Activated naive CD4-positive, alpha-beta T cell treated with anti-CD3 and anti-CD28 coated beads, Interleukin-2, amount 10 ng/mL, durations not matched to agents 7 days and 5 days (primary cell): ENCODE measurements around the gene ZFHX2.
A peak's percentile ranks its signal among the peaks of the same experiment; 100 is the strongest.

ENCODE experiments used
- CTCF ChIA-PET: fragments of 350-600 bp; sonication (Branson Sonifier 250); formaldehyde crosslinking; loops from one replicate; lab custom pipeline; 2021; ENCODE audit warnings: antibody characterized with exemption; lab: Charles Lee
- DNase-seq: peaks from one replicate; pipeline ENCODE4 v3.0.0-alpha.2; 2020
- H3K27ac Mint-ChIP-seq: one replicate; pipeline ENCODE4 v1.8.0; 2021; ENCODE audit warnings: mild to moderate bottlenecking, moderate library complexity, mixed read lengths
- H3K27me3 Mint-ChIP-seq: one replicate; pipeline ENCODE4 v1.8.0; 2021; ENCODE audit warnings: mild to moderate bottlenecking, mixed read lengths
- H3K36me3 Mint-ChIP-seq: one replicate; pipeline ENCODE4 v1.8.0; 2021; ENCODE audit warnings: mixed read lengths
- H3K4me1 Mint-ChIP-seq: one replicate; pipeline ENCODE4 v1.8.0; 2021; ENCODE audit warnings: mixed read lengths
- H3K4me3 Mint-ChIP-seq: one replicate; pipeline ENCODE4 v1.8.0; 2021; ENCODE audit warnings: mild to moderate bottlenecking, moderate library complexity, mixed read lengths
- H3K9me3 Mint-ChIP-seq: one replicate; pipeline ENCODE4 v1.8.0; 2021; ENCODE audit warnings: mixed read lengths

ZFHX2 gene

GRCh38 chr14:23568021-23568599 is 16.5 kb upstream of the ZFHX2 start:
- Mint-ChIP-seq H3K4me1 (peaks cover 58% of the 10 kb centered on the region), H3K36me3 (peaks cover 29% of the 10 kb centered on the region), H3K27me3 (peaks cover 25% of the 10 kb centered on the region), H3K9me3 (no peaks in the 10 kb centered on the region), H3K27ac (peak overlapping the region; percentile 97), H3K4me3 (peak overlapping the region; percentile 100)
- CTCF ChIA-PET: interaction anchor here (0.6 to 15.2 kb wide), 7 partner anchors 8 to 987 kb away, joined by 3 to 238 read pairs (median 5); partner anchors contain the start of gene THTPA
- DNase-seq: no peak

- peak; percentile 94 for DNase-seq
- Mint-ChIP-seq H3K9me3 (no peaks in the 10 kb centered on the region), H3K4me3 (peak within 1 kb of the TSS; percentile 100), H3K4me1 (peaks cover 55% of the 10 kb centered on the region), H3K27ac (peak within 1 kb of the TSS; percentile 97), H3K36me3 (peaks cover 34% of the 10 kb centered on the region), H3K27me3 (peaks cover 18% of the 10 kb centered on the region)
- CTCF ChIA-PET: interaction anchor here (1.1 to 15.2 kb wide), 8 partner anchors 8 to 187 kb away, joined by 3 to 238 read pairs (median 5); partner anchors contain the start of gene THTPA
These were observed 15.8 kb upstream of the ZFHX2 start, which contains the start of gene AP1G2 for GRCh38 chr14:23567186-23568020. AP1G2 (minus strand) TSS chr14:23567791; CDS start chr14:23567314, 477 bp downstream.

GRCh38 chr14:23566778-23567185 is 15.2 kb upstream of the ZFHX2 start:
- CTCF ChIA-PET: interaction anchor here (1.1 to 15.2 kb wide), 5 partner anchors 9 to 187 kb away, joined by 3 to 238 read pairs (median 5); no protein-coding TSS in a partner anchor
- H3K27me3 Mint-ChIP-seq: peaks cover 12% of the 10 kb centered on the region
- no peak for DNase-seq
- H3K4me3 Mint-ChIP-seq: peak overlapping the region; percentile 100
- H3K4me1 Mint-ChIP-seq: peaks cover 52% of the 10 kb centered on the region
- H3K9me3 Mint-ChIP-seq: no peaks in the 10 kb centered on the region
- H3K27ac Mint-ChIP-seq: peak overlapping the region; percentile 97
- H3K36me3 Mint-ChIP-seq: peaks cover 37% of the 10 kb centered on the region

GRCh38 chr14:23566112-23566777 is 14.7 kb upstream of the ZFHX2 start:
- CTCF ChIA-PET: interaction anchor here (1.1 to 15.2 kb wide), 4 partner anchors 8 to 186 kb away, joined by 4 to 238 read pairs (median 6); no protein-coding TSS in a partner anchor
- Mint-ChIP-seq H3K27me3 (peaks cover 8% of the 10 kb centered on the region), H3K27ac (peak overlapping the region; percentile 97), H3K9me3 (no peaks in the 10 kb centered on the region), H3K4me3 (peak overlapping the region; percentile 100), H3K4me1 (peaks cover 55% of the 10 kb centered on the region), H3K36me3 (peaks cover 42% of the 10 kb centered on the region)
- DNase-seq: no peak

GRCh38 chr14:23565626-23566025 is 14.1 kb upstream of the ZFHX2 start:
- Mint-ChIP-seq H3K27me3 (peaks cover 6% of the 10 kb centered on the region), H3K36me3 (peaks cover 46% of the 10 kb centered on the region), H3K9me3 (no peaks in the 10 kb centered on the region), H3K27ac (no peak overlapping the region), H3K4me3 (peak overlapping the region; percentile 23), H3K4me1 (peaks cover 55% of the 10 kb centered on the region)
- CTCF ChIA-PET: interaction anchor here (15.2 kb wide), 1 partner anchor 86 kb away, joined by 238 read pairs; no protein-coding TSS in a partner anchor
- no peak for DNase-seq

- Mint-ChIP-seq H3K9me3 (no peaks in the 10 kb centered on the region), H3K27me3 (peaks cover 5% of the 10 kb centered on the region), H3K4me1 (peaks cover 57% of the 10 kb centered on the region), H3K4me3 (peak overlapping the region; percentile 26), H3K36me3 (peaks cover 51% of the 10 kb centered on the region), H3K27ac (no peak overlapping the region)
- CTCF ChIA-PET: interaction anchor here (15.2 kb wide), 1 partner anchor 85 kb away, joined by 238 read pairs; no protein-coding TSS in a partner anchor
- no peak for DNase-seq
These were observed 13.3 kb upstream of the ZFHX2 start for GRCh38 chr14:23564876-23565275.

- DNase-seq: no peak
- CTCF ChIA-PET: interaction anchor here (15.2 kb wide), 1 partner anchor 84 kb away, joined by 238 read pairs; no protein-coding TSS in a partner anchor
- Mint-ChIP-seq H3K36me3 (peaks cover 53% of the 10 kb centered on the region), H3K27me3 (peaks cover 5% of the 10 kb centered on the region), H3K4me3 (no peak overlapping the region), H3K27ac (no peak overlapping the region), H3K9me3 (no peaks in the 10 kb centered on the region), H3K4me1 (peaks cover 55% of the 10 kb centered on the region)
These were observed 12.7 kb upstream of the ZFHX2 start for GRCh38 chr14:23564181-23564812.

- H3K27me3 Mint-ChIP-seq: peaks cover 5% of the 10 kb centered on the region
These were observed 12.1 kb upstream of the ZFHX2 start for GRCh38 chr14:23563473-23564180.

GRCh38 chr14:23562822-23563472 is 11.4 kb upstream of the ZFHX2 start:
- no peaks in the 10 kb centered on the region for H3K9me3 Mint-ChIP-seq
- H3K4me3 Mint-ChIP-seq: no peak overlapping the region
- CTCF ChIA-PET: interaction anchor here (0.5 to 15.2 kb wide), 6 partner anchors 9 to 680 kb away, joined by 3 to 238 read pairs (median 4); partner anchors contain the start of gene ZFHX2
- peak overlapping the region; percentile 78 for H3K27ac Mint-ChIP-seq
- DNase-seq: peak; percentile 72
- H3K36me3 Mint-ChIP-seq: peaks cover 62% of the 10 kb centered on the region
- peaks cover 48% of the 10 kb centered on the region for H3K4me1 Mint-ChIP-seq
- H3K27me3 Mint-ChIP-seq: peaks cover 5% of the 10 kb centered on the region

More at GRCh38 chr14:23563473-23564180, 12.1 kb upstream of the ZFHX2 start:
- peaks cover 59% of the 10 kb centered on the region for H3K36me3 Mint-ChIP-seq
- no peak for DNase-seq
- H3K4me1 Mint-ChIP-seq: peaks cover 48% of the 10 kb centered on the region
- H3K27ac Mint-ChIP-seq: no peak overlapping the region
- no peaks in the 10 kb centered on the region for H3K9me3 Mint-ChIP-seq
- no peak overlapping the region for H3K4me3 Mint-ChIP-seq
- CTCF ChIA-PET: interaction anchor here (0.5 to 15.2 kb wide), 6 partner anchors 8 to 680 kb away, joined by 3 to 238 read pairs (median 4); partner anchors contain the start of gene ZFHX2

GRCh38 chr14:23561873-23562821 is 10.6 kb upstream of the ZFHX2 start:
- H3K27ac Mint-ChIP-seq: no peak overlapping the region
- peaks cover 47% of the 10 kb centered on the region for H3K4me1 Mint-ChIP-seq
- no peak for DNase-seq
- CTCF ChIA-PET: interaction anchor here (0.6 to 15.2 kb wide), 6 partner anchors 8 to 82 kb away, joined by 3 to 238 read pairs (median 21); partner anchors contain the start of gene AP1G2
- H3K36me3 Mint-ChIP-seq: peaks cover 59% of the 10 kb centered on the region
- no peak overlapping the region for H3K4me3 Mint-ChIP-seq
- no peaks in the 10 kb centered on the region for H3K27me3 Mint-ChIP-seq
- H3K9me3 Mint-ChIP-seq: no peaks in the 10 kb centered on the region

GRCh38 chr14:23561259-23561658 is 9.7 kb upstream of the ZFHX2 start:
- DNase-seq: no peak
- Mint-ChIP-seq H3K4me1 (peaks cover 49% of the 10 kb centered on the region), H3K9me3 (no peaks in the 10 kb centered on the region), H3K36me3 (peaks cover 53% of the 10 kb centered on the region), H3K27ac (no peak overlapping the region), H3K27me3 (no peaks in the 10 kb centered on the region), H3K4me3 (no peak overlapping the region)
- CTCF ChIA-PET: interaction anchor here (0.6 to 15.2 kb wide), 8 partner anchors 9 to 81 kb away, joined by 3 to 238 read pairs (median 14); partner anchors contain the start of gene AP1G2
